GM19467 (cell line): ENCODE measurements around the gene KREMEN2.
"Not testable (repeated sequence)": the region's sequence is repeated elsewhere in the genome, so short reads cannot be mapped to it uniquely, and the experiment has no call there.

Experiments used
- ATAC-seq: cut with Tn5 transposase; IDR thresholded peaks from one replicate; pipeline ENCODE4 v1.9.1; 2021; ENCODE audit warnings: mild to moderate bottlenecking, moderate library complexity; ENCODE audit not compliant: unreplicated experiment

KREMEN2 gene

GRCh38 chr16:2939968-2940367 lies 24.1 kb upstream of the KREMEN2 start:
- no peak for ATAC-seq

- ATAC-seq, result no peak
These were observed 22.0 kb upstream of the KREMEN2 start for GRCh38 chr16:2942045-2942444.

GRCh38 chr16:2943716-2944115 lies 20.4 kb upstream of the KREMEN2 start:
- not testable (repeated sequence) for ATAC-seq

GRCh38 chr16:2946649-2947048 lies 17.4 kb upstream of the KREMEN2 start:
- no peak for ATAC-seq

GRCh38 chr16:2948807-2949704 lies 15.0 kb upstream of the KREMEN2 start:
- no peak for ATAC-seq

GRCh38 chr16:2949705-2950352 lies 14.2 kb upstream of the KREMEN2 start:
- ATAC-seq, result no peak

GRCh38 chr16:2950353-2950724 lies 13.7 kb upstream of the KREMEN2 start:
- no peak for ATAC-seq

- no peak for ATAC-seq
These were observed 13.3 kb upstream of the KREMEN2 start for GRCh38 chr16:2950773-2951172.

- no peak for ATAC-seq
These were observed 11.4 kb upstream of the KREMEN2 start for GRCh38 chr16:2952679-2953078.

- ATAC-seq, result no peak
These were observed 10.1 kb upstream of the KREMEN2 start for GRCh38 chr16:2953706-2954627.

- no peak for ATAC-seq
These were observed 9.3 kb upstream of the KREMEN2 start for GRCh38 chr16:2954656-2955381.

- ATAC-seq, result no peak
These were observed 8.7 kb upstream of the KREMEN2 start for GRCh38 chr16:2955438-2955778.

GRCh38 chr16:2955779-2956578 lies 8.1 kb upstream of the KREMEN2 start:
- ATAC-seq, result no peak

- no peak for ATAC-seq
These were observed 7.5 kb upstream of the KREMEN2 start for GRCh38 chr16:2956579-2956956.

- no peak for ATAC-seq
These were observed 4.9 kb upstream of the KREMEN2 start for GRCh38 chr16:2959206-2959605.

- ATAC-seq, result no peak
These were observed 3.7 kb upstream of the KREMEN2 start for GRCh38 chr16:2960183-2961010.

GRCh38 chr16:2962334-2963073 lies 1.6 kb upstream of the KREMEN2 start:
- ATAC-seq, result no peak

GRCh38 chr16:2963074-2963722 lies 877 bp upstream of the KREMEN2 start:
- no peak for ATAC-seq
